ENCODE data around the gene DNAH14.
"Not testable (repeated sequence)": the region's sequence is repeated elsewhere in the genome, so short reads cannot be mapped to it uniquely, and the experiment has no call there.

DNAH14 gene

GRCh38 chr1:225277445-225277844 is 348.0 kb downstream of the DNAH14 start:
- DNase-seq: no peak

DNA sequence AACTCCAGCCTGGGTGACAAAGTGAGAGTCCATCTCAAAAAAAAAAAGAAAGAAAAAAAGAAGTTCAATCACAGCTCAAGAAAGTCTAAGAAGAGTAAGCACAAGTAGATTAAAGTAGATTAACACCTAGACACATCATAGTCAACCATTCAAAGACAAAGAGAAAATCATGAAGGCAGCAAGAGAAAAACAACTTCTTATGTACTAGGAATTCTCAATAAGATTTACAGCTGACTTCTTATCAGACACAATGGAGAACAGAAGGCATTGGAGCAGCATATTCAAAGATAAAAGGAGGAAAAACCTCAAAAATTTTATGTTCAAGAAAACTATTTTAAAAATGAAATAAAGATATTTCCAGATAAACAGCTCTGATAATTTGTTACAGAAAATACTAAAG is 351.1 kb downstream of the DNAH14 start:
- DNase-seq: no peak

DNA sequence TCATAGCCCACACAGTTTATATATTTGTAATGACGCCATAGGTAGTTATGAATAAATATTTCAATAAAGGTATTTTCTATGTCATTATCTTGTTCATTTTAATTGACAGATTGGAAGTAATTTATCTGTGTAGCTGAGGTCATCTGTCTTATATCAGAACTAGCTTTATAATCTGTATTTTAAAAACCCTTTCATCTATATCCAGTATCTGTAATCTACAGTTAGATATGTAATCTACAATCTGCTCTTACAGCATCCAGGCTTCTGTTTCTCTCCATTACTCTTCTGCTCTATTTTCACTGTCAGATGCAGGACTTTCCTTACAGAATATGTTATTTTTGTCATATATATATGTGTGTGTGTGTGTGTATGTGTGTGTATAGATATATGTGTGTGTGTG is 360.8 kb downstream of the DNAH14 start:
- DNase-seq: no peak

DNA sequence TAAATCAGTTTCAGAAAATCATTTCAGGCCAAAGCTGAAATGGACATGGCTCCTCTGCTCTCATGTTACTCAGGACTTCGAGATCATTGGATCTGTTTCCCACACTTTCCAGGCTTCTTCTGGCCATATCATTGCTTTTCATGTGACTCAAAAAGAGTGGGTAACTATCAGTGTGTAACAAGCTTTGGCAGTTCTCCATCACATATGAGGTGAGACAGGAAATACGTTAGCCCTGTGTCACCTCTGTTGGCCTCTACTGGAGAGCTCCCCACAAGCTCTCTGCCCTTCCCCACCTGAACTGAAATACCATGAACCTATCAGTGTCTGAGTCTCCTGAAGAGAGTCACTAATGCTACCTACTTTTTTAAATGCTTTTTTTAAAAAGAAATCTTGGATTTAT is 370.1 kb downstream of the DNAH14 start:
- no peak for DNase-seq

DNA sequence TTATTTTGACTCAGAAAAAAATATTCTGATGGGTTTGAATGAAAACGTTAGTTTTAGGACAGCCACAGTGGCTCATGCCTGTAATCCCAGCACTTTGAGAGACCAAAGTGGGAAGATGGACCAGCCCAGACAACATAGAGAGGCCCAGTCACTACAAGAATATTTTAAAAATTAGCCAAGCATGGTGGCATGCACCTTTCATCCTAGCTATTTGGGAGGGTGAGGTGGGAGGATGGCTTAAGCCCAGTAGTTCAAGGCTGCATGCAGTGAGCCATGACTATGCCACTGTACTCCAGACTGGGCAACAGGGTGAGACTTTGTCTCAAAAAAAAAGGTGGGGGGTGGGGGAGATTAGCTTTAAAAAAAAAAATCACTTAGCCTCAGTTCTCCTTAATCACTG is 370.9 kb downstream of the DNAH14 start:
- no peak for DNase-seq

- no peak for DNase-seq
Measured at GRCh38 chr1:225304996-225305395, 375.5 kb downstream of the DNAH14 start.

DNA sequence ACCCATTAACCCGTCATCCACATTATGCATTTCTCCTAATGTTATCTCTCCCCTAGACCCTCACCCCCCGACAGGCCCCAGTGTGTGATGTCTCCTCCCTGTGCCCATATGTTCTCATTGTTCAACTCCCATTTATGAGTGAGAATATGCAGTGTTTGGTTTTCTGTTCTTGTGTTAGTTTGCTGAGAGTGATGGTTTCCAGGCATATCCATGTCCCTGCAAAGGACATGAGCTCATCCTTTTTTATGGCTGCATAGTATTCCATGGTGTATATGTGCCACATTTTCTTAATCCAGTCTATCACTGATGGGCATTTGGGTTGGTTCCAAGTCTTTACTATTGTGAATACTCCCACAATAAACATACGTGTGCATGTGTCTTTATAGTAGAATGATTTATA is 381.1 kb downstream of the DNAH14 start:
- DNase-seq: not testable (repeated sequence)

DNA sequence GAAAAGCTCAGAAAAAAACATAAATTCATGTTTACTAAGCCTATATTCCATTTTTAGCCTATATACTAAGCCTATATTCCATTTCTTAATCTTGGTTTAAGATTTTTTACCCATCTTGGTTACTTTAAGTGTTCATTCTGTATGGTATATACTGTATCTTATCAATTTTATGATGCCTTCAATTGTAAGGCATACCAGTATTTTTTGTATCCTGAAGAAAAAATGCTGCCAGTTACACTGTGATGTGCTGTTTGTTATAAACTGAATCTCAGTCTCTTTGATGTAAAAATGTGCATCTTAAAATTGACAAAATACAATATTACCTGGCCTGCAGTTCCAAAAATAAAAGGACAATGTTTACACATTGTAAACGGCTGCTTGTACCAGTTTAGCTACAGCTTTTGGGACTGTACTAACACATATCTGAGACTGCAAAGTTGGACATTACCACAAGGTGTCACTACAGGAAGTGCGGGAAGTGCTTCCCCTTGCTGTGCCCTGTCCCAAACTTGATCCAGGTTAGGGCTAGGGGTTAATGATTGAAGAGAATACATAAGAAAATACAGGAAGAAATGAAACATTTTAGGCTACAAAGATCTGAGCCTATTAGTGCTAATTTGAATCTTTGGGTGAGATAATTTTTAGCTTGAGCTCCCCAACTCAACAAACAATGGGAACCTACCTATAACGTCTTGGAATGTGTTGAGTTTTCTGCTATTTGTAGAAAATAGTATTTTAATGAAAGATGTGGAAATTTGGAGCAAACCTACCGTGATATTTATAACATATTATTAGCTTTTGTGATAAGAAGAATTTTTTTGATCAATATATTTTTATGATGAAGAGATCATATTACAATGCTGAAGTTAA is 389.5 kb downstream of the DNAH14 start:
- DNase-seq: no peak

- no peak for DNase-seq
Measured at GRCh38 chr1:225319871-225320270, 390.4 kb downstream of the DNAH14 start.

- DNase-seq: no peak
Measured at GRCh38 chr1:225321784-225322183, 392.3 kb downstream of the DNAH14 start.

DNA sequence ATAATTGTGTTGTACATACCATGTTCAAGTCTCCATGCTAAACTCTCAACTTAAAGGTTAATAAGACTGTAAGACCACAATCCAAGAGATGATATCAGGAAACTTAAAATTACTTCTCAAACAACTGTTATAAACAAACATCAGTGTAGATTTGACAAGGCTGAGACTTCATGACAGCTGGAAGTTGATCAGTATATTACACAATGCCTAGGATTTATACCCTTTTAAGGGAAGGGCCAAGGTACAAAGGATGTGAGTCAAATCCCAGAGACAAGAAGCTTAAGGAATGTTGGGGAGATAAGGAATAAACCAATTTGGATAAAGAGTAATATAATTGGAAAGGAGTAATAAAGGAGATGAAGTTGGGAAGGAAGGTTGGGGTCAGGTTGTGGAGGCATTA is 399.6 kb downstream of the DNAH14 start:
- DNase-seq: no peak

DNA sequence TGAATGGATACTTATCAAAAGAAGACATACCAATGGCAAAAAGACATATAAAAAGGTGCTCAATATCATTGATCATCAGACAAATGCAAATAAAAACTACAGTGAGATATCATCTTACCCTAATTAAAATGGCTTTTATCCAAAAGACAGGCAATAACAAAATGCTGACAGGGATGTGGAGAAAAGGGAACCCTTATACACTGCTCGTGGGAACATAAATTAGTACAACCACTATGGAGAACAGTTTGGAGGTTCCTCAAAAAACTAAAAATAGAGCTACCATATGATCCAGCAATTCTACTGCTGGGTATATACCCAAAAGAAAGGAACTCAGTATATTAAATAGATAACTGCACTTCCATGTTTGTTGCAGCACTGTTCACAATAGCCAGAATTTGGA is 400.5 kb downstream of the DNAH14 start:
- not testable (repeated sequence) for DNase-seq

GRCh38 chr1:225332686-225333085 is 403.2 kb downstream of the DNAH14 start:
- no peak for DNase-seq

DNA sequence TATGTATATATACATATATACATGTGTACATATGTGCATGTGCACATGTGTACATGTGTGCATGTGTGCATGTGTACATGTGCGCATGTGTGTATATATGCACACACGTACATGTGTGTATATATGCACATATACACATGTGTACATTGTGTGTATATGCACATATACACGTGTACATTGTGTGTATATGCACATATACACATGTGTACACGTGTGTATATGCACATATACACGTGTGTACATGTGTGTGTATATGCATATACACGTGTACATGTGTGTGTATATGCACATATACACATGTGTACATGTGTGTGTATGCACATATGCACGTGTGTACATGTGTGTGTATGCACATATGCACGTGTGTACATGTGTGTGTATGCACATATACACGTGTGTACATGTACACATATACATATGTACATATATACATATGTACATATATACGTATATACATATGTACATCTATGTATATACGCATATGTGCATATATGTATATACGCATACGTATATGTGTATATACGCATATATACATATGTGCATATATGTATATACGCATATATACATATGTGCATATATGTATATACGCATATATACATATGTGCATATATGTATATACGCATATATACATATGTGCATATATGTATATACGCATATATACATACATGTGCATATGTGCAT is 405.8 kb downstream of the DNAH14 start:
- not testable (repeated sequence) for DNase-seq

GRCh38 chr1:225338545-225338944 is 409.1 kb downstream of the DNAH14 start:
- DNase-seq: no peak

- no peak for DNase-seq
Measured at GRCh38 chr1:225341642-225342041, 412.2 kb downstream of the DNAH14 start.

GRCh38 chr1:225342695-225343094 is 413.2 kb downstream of the DNAH14 start:
- no peak for DNase-seq

DNA sequence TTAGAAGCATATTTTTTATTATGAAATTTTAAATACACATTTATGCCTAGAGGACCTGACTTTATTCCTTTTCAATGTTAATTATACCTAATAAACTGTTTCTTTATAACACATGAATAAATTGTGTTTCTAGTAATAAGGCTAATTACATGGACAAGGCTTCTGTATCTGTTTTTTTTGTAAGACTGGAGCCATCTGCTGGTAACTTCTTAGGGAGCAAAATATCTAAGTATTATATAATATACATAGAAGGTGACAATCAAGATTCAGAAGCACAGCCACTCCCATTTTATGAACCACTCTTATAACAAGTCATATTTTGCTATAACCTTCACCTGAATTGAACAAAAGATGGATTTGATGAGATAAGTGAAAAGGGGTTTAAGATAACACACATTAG is 414.1 kb downstream of the DNAH14 start:
- DNase-seq: no peak

DNA sequence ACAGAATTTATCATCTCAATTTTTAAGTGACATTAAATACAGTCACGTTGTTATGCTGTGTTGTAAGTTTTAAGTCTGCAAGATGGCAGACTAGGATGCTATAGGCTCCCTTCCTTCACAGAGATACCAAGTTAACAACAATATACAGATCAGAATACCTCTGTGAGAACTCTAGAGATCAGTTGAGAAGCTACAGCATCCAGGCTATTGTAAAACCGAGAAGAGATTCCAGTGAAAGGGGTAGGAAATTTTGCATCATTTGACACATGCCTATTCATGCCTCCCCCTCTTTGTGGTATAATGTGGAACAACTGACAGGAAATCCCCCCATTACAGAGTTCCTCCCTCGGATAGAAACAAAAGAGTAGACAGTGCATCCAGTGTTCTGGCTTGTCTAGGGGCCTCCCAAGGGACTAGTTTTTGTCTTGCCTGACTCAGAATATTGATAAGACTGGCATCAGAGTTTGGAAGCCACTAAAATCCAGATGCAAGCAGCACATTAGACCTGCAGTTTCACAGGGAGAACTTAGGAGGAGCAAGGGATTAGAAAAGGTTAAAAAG is 417.7 kb downstream of the DNAH14 start:
- no peak for DNase-seq

DNA sequence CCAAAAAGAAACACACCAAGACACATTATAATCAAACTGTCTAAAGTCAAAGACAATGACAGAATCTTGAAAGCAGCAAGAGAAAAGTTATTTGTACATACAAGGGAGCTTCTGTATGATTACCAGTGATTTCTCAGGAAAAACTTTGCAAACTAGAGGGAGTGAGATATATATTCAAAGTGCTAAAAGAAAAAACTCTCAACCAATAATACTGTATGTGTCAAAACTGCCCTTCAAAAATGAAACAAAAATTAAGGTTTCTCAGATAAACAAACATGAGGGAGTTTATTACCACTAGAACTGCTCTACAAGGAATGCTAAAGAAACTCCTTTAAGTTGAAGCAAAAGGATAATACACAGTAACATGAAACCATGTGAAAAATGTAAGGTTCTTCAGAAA is 418.9 kb downstream of the DNAH14 start:
- no peak for DNase-seq

DNA sequence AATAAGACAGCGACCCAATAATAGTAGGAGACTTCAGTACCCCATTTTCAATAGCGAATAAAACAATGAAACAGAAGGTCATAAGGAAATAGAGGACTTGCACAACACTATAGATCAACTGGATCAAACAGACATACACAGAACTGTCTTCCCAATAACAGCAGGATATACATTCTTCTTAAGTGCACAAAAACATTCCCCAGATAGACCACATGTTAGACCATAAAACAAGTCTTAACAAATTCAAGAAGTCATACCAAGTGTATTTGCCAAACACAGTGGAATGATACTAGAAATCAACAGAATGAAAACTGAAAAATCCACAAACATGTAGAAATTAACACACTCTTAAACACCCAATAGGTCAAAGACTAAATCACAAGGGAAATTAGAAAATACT is 420.4 kb downstream of the DNAH14 start:
- DNase-seq: no peak

GRCh38 chr1:225350872-225351271 is 421.4 kb downstream of the DNAH14 start:
- no peak for DNase-seq

- DNase-seq: no peak
Measured at GRCh38 chr1:225354906-225355305, 425.4 kb downstream of the DNAH14 start.

- DNase-seq: no peak
Measured at GRCh38 chr1:225355863-225356262, 426.4 kb downstream of the DNAH14 start.

All from stimulated activated naive CD4-positive, alpha-beta T cell treated with Interleukin-2 at 50 U/mL for 16 hours (primary cell).